Peyer's patch (tissue), 4 donors: ENCODE measurements around the gene NOC2L.

Experiments
- CTCF ChIP-seq, 6 experiments: fragments of 450-650 bp in 4 of 6; fragments of 200-600 bp in 2 of 6; sonication (generic) in 1 of 6; IDR thresholded peaks; one replicate each; pipeline ENCODE4 v1.5.1; 2017 to 2019; ENCODE audit warnings: antibody characterized with exemption in 6 of 6, mild to moderate bottlenecking in 3 of 6, moderate library complexity in 1 of 6
- POLR2A ChIP-seq, 2 donors: fragments of 450-650 bp; IDR thresholded peaks; one replicate each; pipeline ENCODE4 v1.5.1; 2017; ENCODE audit warnings: antibody characterized with exemption in 2 of 2, mild to moderate bottlenecking in 2 of 2, moderate library complexity in 2 of 2

- TF ChIP-seq POLR2A (IDR thresholded peaks at IDR 0.05) (no peak), CTCF (IDR thresholded peaks at IDR 0.05) (no peak)
These were observed 38.0 kb upstream of the NOC2L start for GRCh38 chr1:996851-997712.
